ENCODE data around the gene CACNA1S.

CACNA1S gene

GRCh38 chr1:201036188-201036842 lies 75.9 kb downstream of the CACNA1S start:
- peaks cover 8% of the 10 kb centered on the region for H3K4me1 ChIP-seq (ENCODE audit: insufficient read depth, low read length)
- no peaks in the 10 kb centered on the region for H3K36me3 ChIP-seq (ENCODE audit: insufficient read depth, low read length)
- no peak overlapping the region for H2AFZ ChIP-seq (ENCODE audit: low read depth, low read length)
- no peak overlapping the region for H3K4me3 ChIP-seq (ENCODE audit: low read length)
- no peaks in the 10 kb centered on the region for H3K9me3 ChIP-seq (ENCODE audit: low read length)
- H3K27me3 ChIP-seq (ENCODE audit: insufficient read depth, low read length), result peaks cover 3% of the 10 kb centered on the region

- Histone ChIP-seq H2AFZ (ENCODE audit: low read depth, low read length) (no peak overlapping the region), H3K9me3 (ENCODE audit: low read length) (no peaks in the 10 kb centered on the region), H3K36me3 (ENCODE audit: insufficient read depth, low read length) (no peaks in the 10 kb centered on the region), H3K4me3 (ENCODE audit: low read length) (no peak overlapping the region), H3K27me3 (ENCODE audit: insufficient read depth, low read length) (peaks cover 3% of the 10 kb centered on the region), H3K4me1 (ENCODE audit: insufficient read depth, low read length) (peaks cover 8% of the 10 kb centered on the region)
Observed at GRCh38 chr1:201034671-201035070, 77.6 kb downstream of the CACNA1S start.

- H3K27me3 ChIP-seq (ENCODE audit: insufficient read depth, low read length), result peaks cover under 1% of the 10 kb centered on the region
- no peak overlapping the region for H3K4me3 ChIP-seq (ENCODE audit: low read length)
- no peak overlapping the region for H2AFZ ChIP-seq (ENCODE audit: low read depth, low read length)
- no peaks in the 10 kb centered on the region for H3K36me3 ChIP-seq (ENCODE audit: insufficient read depth, low read length)
- no peaks in the 10 kb centered on the region for H3K4me1 ChIP-seq (ENCODE audit: insufficient read depth, low read length)
- no peaks in the 10 kb centered on the region for H3K9me3 ChIP-seq (ENCODE audit: low read length)
Observed at GRCh38 chr1:201032408-201032807, 79.8 kb downstream of the CACNA1S start.

DNA sequence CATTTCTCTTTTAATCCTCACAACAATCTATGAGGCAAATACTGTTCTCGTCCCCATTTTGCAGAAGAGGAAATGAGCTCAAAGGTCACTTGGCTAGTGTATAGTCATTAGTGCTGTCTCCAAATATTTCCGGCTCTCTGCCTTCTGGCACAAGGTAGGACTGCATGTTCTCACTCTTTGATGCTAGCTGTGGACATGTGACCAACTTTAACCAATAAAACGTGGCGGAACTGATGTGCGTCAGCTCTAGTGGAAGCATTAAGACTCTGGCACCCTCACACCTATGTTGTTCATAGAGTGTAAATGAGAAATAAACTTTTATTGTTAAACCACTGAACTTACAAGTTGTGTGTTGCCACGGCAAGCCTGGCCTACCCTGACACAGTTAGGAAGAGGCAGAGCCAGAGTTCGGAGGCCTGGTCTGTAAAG lies 83.8 kb downstream of the CACNA1S start:
- H3K4me3 ChIP-seq (ENCODE audit: low read length), result no peak overlapping the region
- H2AFZ ChIP-seq (ENCODE audit: low read depth, low read length), result no peak overlapping the region
- no peaks in the 10 kb centered on the region for H3K27me3 ChIP-seq (ENCODE audit: insufficient read depth, low read length)
- no peaks in the 10 kb centered on the region for H3K36me3 ChIP-seq (ENCODE audit: insufficient read depth, low read length)
- peaks cover 13% of the 10 kb centered on the region for H3K4me1 ChIP-seq (ENCODE audit: insufficient read depth, low read length)
- H3K9me3 ChIP-seq (ENCODE audit: low read length), result no peaks in the 10 kb centered on the region

- H3K36me3 ChIP-seq (ENCODE audit: insufficient read depth, low read length), result no peaks in the 10 kb centered on the region
- H3K27me3 ChIP-seq (ENCODE audit: insufficient read depth, low read length), result no peaks in the 10 kb centered on the region
- no peaks in the 10 kb centered on the region for H3K9me3 ChIP-seq (ENCODE audit: low read length)
- no peak overlapping the region for H2AFZ ChIP-seq (ENCODE audit: low read depth, low read length)
- no peak overlapping the region for H3K4me3 ChIP-seq (ENCODE audit: low read length)
- peaks cover 22% of the 10 kb centered on the region for H3K4me1 ChIP-seq (ENCODE audit: insufficient read depth, low read length)
Observed at GRCh38 chr1:201026836-201027235, 85.4 kb downstream of the CACNA1S start.

GRCh38 chr1:201026234-201026633 lies 86.0 kb downstream of the CACNA1S start:
- Histone ChIP-seq H3K9me3 (ENCODE audit: low read length) (no peaks in the 10 kb centered on the region), H3K36me3 (ENCODE audit: insufficient read depth, low read length) (no peaks in the 10 kb centered on the region), H3K4me1 (ENCODE audit: insufficient read depth, low read length) (peaks cover 28% of the 10 kb centered on the region), H3K4me3 (ENCODE audit: low read length) (no peak overlapping the region), H3K27me3 (ENCODE audit: insufficient read depth, low read length) (no peaks in the 10 kb centered on the region), H2AFZ (ENCODE audit: low read depth, low read length) (no peak overlapping the region)

DNA sequence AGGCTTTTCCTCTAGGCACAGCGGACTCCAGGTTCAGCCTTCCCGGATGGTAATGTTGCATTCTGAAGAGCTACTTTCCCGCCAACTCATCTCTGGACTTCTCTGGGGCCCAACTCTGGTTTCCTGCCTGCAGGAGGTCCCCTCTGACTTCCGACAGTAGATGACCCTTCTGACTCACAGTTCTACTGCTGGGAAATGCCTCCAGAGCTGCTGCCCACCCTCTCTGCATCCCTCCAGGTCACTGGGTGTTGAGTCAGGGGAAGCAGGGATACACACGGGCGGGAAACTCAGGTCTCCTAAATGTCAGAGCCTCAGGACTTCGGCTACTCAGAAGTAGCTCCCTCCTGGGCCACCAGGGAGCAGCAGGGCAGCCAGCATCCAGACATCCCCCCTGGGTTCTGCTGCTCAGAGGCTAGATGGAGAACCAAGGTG lies 86.6 kb downstream of the CACNA1S start:
- H2AFZ ChIP-seq (ENCODE audit: low read depth, low read length), result no peak overlapping the region
- H3K9me3 ChIP-seq (ENCODE audit: low read length), result no peaks in the 10 kb centered on the region
- H3K4me3 ChIP-seq (ENCODE audit: low read length), result no peak overlapping the region
- peaks cover 34% of the 10 kb centered on the region for H3K4me1 ChIP-seq (ENCODE audit: insufficient read depth, low read length)
- no peaks in the 10 kb centered on the region for H3K36me3 ChIP-seq (ENCODE audit: insufficient read depth, low read length)
- H3K27me3 ChIP-seq (ENCODE audit: insufficient read depth, low read length), result no peaks in the 10 kb centered on the region

- H3K4me3 ChIP-seq (ENCODE audit: low read length), result peak overlapping the region; percentile 51
- H3K27me3 ChIP-seq (ENCODE audit: insufficient read depth, low read length), result no peaks in the 10 kb centered on the region
- H3K9me3 ChIP-seq (ENCODE audit: low read length), result no peaks in the 10 kb centered on the region
- peaks cover 34% of the 10 kb centered on the region for H3K4me1 ChIP-seq (ENCODE audit: insufficient read depth, low read length)
- H3K36me3 ChIP-seq (ENCODE audit: insufficient read depth, low read length), result no peaks in the 10 kb centered on the region
- no peak overlapping the region for H2AFZ ChIP-seq (ENCODE audit: low read depth, low read length)
Observed at GRCh38 chr1:201024625-201024998, 87.6 kb downstream of the CACNA1S start.

- H3K4me3 ChIP-seq (ENCODE audit: low read length), result peak overlapping the region; percentile 51
- no peaks in the 10 kb centered on the region for H3K9me3 ChIP-seq (ENCODE audit: low read length)
- no peaks in the 10 kb centered on the region for H3K27me3 ChIP-seq (ENCODE audit: insufficient read depth, low read length)
- no peak overlapping the region for H2AFZ ChIP-seq (ENCODE audit: low read depth, low read length)
- H3K36me3 ChIP-seq (ENCODE audit: insufficient read depth, low read length), result no peaks in the 10 kb centered on the region
- H3K4me1 ChIP-seq (ENCODE audit: insufficient read depth, low read length), result peaks cover 34% of the 10 kb centered on the region
Observed at GRCh38 chr1:201023920-201024624, 88.2 kb downstream of the CACNA1S start.

- Histone ChIP-seq H3K36me3 (ENCODE audit: insufficient read depth, low read length) (no peaks in the 10 kb centered on the region), H3K4me1 (ENCODE audit: insufficient read depth, low read length) (peaks cover 34% of the 10 kb centered on the region), H2AFZ (ENCODE audit: low read depth, low read length) (peak within 1 kb of the TSS; percentile 83), H3K4me3 (ENCODE audit: low read length) (peak within 1 kb of the TSS; percentile 60), H3K9me3 (ENCODE audit: low read length) (no peaks in the 10 kb centered on the region), H3K27me3 (ENCODE audit: insufficient read depth, low read length) (no peaks in the 10 kb centered on the region)
Observed at GRCh38 chr1:201023517-201023902, 88.7 kb downstream of the CACNA1S start, which contains the start of gene KIF21B. TSS of gene KIF21B (minus strand) at chr1:201023714. CDS start at chr1:201023383, 331 bp downstream.

DNA sequence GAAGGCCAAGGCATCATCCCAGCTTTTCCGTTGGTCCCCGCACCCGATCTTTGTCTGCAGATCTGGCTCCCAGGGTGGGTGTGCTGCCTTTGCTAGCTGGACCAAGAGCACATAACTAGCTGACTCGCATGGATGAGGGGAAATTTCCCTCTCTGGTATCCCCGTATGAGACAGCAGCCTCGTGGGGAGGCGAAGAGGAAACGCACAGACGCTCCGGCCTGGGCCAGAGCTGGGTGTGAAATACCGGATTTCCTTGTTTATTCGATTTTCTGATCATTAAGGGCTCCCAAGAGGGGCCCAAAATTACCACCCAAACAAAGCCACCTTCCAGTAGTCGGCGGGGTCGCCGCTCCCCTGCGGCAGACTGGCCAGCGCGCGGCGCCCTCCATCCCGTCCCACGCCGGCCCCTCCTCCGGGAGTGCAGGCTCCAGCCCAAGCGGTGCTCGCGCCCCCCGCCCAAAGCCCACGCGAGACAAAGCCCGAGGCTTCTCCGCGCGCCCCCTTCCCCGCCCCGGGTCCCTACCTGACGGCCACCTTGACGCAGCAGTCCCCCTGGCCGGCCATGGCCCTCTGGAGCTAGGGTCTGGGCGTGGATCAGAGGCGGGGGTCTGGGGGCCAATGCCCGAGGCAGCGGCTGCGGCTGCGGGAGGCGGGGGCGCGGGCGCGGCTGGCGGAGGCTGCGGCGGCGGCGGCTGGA lies 89.3 kb downstream of the CACNA1S start:
- H3K4me3 ChIP-seq (ENCODE audit: low read length), result peak overlapping the region; percentile 60
- peak overlapping the region; percentile 83 for H2AFZ ChIP-seq (ENCODE audit: low read depth, low read length)
- no peaks in the 10 kb centered on the region for H3K36me3 ChIP-seq (ENCODE audit: insufficient read depth, low read length)
- no peaks in the 10 kb centered on the region for H3K9me3 ChIP-seq (ENCODE audit: low read length)
- H3K4me1 ChIP-seq (ENCODE audit: insufficient read depth, low read length), result peaks cover 34% of the 10 kb centered on the region
- H3K27me3 ChIP-seq (ENCODE audit: insufficient read depth, low read length), result no peaks in the 10 kb centered on the region

- Histone ChIP-seq H3K4me1 (ENCODE audit: insufficient read depth, low read length) (peaks cover 37% of the 10 kb centered on the region), H3K36me3 (ENCODE audit: insufficient read depth, low read length) (no peaks in the 10 kb centered on the region), H3K9me3 (ENCODE audit: low read length) (no peaks in the 10 kb centered on the region), H3K27me3 (ENCODE audit: insufficient read depth, low read length) (no peaks in the 10 kb centered on the region), H2AFZ (ENCODE audit: low read depth, low read length) (peak overlapping the region; percentile 83), H3K4me3 (ENCODE audit: low read length) (peak overlapping the region; percentile 60)
Observed at GRCh38 chr1:201022493-201022819, 89.8 kb downstream of the CACNA1S start.
